22Rv1 (cell line): ENCODE results near the gene TUBB1.

Source experiments
- ZFX ChIP-seq: fragments of 450-650 bp; IDR thresholded peaks from 2 replicates; pipeline ENCODE4 v1.6.1; 2017; ENCODE audit warnings: antibody characterized with exemption, borderline replicate concordance
- TF ChIP-seq, protein P1 (sequence below): fragments of 450-650 bp; IDR thresholded peaks from 2 replicates; pipeline ENCODE4 v1.5.1; 2017; ENCODE audit warnings: mild to moderate bottlenecking

DNA sequence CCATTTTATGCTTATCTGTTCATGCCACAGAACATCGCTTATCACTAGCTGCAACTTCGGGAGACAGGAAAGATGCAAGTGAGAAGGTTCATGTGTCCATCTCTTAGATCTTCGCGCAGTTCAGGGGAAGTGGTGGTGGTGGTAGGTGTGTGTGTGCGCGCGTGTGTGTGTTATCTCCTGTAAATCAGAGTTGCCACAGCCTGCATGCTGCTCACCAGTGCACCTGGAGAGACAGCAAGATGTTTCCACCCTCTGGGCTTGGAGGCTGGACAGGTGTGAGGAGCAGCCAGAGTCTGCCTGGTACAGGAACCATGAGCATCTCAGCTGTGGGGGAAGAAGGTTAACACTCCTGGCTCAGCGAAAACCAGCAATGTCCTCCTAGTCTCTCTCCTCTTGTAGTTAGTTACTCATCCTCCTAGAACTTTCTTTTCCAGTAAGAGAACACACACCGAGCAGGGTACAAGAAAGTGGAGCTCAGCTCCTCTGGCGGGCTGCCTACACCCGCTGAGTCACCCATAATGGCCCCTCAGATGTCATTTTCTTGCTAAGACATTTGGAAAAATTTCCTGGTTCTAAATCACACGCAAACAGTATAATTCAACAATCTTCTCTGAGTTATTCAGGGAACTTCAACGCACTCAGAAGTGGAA, 5.1 kb upstream of the TUBB1 start:
- TF ChIP-seq, protein P1, sequence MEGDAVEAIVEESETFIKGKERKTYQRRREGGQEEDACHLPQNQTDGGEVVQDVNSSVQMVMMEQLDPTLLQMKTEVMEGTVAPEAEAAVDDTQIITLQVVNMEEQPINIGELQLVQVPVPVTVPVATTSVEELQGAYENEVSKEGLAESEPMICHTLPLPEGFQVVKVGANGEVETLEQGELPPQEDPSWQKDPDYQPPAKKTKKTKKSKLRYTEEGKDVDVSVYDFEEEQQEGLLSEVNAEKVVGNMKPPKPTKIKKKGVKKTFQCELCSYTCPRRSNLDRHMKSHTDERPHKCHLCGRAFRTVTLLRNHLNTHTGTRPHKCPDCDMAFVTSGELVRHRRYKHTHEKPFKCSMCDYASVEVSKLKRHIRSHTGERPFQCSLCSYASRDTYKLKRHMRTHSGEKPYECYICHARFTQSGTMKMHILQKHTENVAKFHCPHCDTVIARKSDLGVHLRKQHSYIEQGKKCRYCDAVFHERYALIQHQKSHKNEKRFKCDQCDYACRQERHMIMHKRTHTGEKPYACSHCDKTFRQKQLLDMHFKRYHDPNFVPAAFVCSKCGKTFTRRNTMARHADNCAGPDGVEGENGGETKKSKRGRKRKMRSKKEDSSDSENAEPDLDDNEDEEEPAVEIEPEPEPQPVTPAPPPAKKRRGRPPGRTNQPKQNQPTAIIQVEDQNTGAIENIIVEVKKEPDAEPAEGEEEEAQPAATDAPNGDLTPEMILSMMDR = no peak
- TF ChIP-seq ZFX = no peak
